PC-3 (cell line): ENCODE data around the gene SLC10A2. TPM values are rescaled to one million over a fixed set of nuclear protein-coding genes. Genes with fewer than 3 reads are reported as not detected.

ENCODE experiments used
- ATAC-seq: fragments of 200-7000 bp; cut with Tn5 transposase; 2 replicates; pipeline ENCODE4 v1.9.1; 2020; ENCODE audit warnings: mild to moderate bottlenecking, moderate library complexity
- BruUV-seq: library from RNA; stranded (reverse); fragments of 400-500 nt; replicated peaks from 2 replicates; lab custom pipeline; 2021; lab: Mats Ljungman, UMichigan
- CTCF ChIA-PET: fragments of 300-600 bp; sonication (Branson Sonifier 250); formaldehyde crosslinking; loops from one replicate; lab custom pipeline; 2022; ENCODE audit warnings: antibody characterized with exemption; lab: Charles Lee
- POLR2A ChIA-PET: fragments of 300-600 bp; sonication (Branson Sonifier 250); formaldehyde crosslinking; loops from one replicate; lab custom pipeline; 2022; ENCODE audit warnings: antibody characterized with exemption; ENCODE audit not compliant: unreplicated experiment; lab: Charles Lee
- DNase-seq: peaks from one replicate; pipeline ENCODE4 v3.0.0-alpha.2; 2015
- H2AFZ ChIP-seq: fragments of 300-600 bp; sonication (generic); 2 replicates; pipeline ENCODE4 v1.6.0; 2016; ENCODE audit warnings: antibody characterized with exemption, low read length
- H3F3A ChIP-seq: fragments of 300-600 bp; sonication (generic); one replicate; pipeline ENCODE4 v1.6.0; 2017; ENCODE audit warnings: antibody characterized with exemption, low read length, control low read depth, mild to moderate bottlenecking; ENCODE audit not compliant: unreplicated experiment
- H3K27ac ChIP-seq: fragments of 300-600 bp; sonication (generic); 2 replicates; pipeline ENCODE4 v1.5.1; 2016; ENCODE audit warnings: mild to moderate bottlenecking, low read length
- H3K27me3 ChIP-seq: fragments of 300-600 bp; sonication (generic); 2 replicates; pipeline ENCODE4 v1.6.1; 2016; ENCODE audit warnings: low read length, mixed read lengths
- H3K36me3 ChIP-seq: fragments of 300-600 bp; sonication (generic); 2 replicates; pipeline ENCODE4 v1.6.1; 2016; ENCODE audit warnings: low read depth, mixed run types, low read length, mixed read lengths
- H3K4me1 ChIP-seq: fragments of 300-600 bp; sonication (generic); 2 replicates; pipeline ENCODE4 v1.5.1; 2016; ENCODE audit warnings: low read length; ENCODE audit not compliant: insufficient read depth
- H3K4me2 ChIP-seq: fragments of 300-600 bp; sonication (generic); 2 replicates; pipeline ENCODE4 v1.6.0; 2016; ENCODE audit warnings: low read length
- H3K4me3 ChIP-seq: fragments of 300-600 bp; sonication (generic); 2 replicates; pipeline ENCODE4 v1.5.1; 2016; ENCODE audit warnings: mild to moderate bottlenecking, low read length, mixed read lengths
- H3K79me2 ChIP-seq: fragments of 300-600 bp; sonication (generic); 2 replicates; pipeline ENCODE4 v1.6.1; 2017; ENCODE audit warnings: low read length, mixed read lengths
- H3K9ac ChIP-seq: fragments of 300-600 bp; sonication (generic); 2 replicates; pipeline ENCODE4 v1.6.0; 2016; ENCODE audit warnings: mild to moderate bottlenecking, low read length
- H3K9me2 ChIP-seq: fragments of 300-600 bp; sonication (generic); replicated peaks from 2 replicates; pipeline ENCODE4 v1.6.1; 2016; ENCODE audit warnings: mixed run types, low read length, mixed read lengths
- H3K9me3 ChIP-seq: fragments of 300-600 bp; sonication (generic); 2 replicates; pipeline ENCODE4 v1.6.1; 2016; ENCODE audit warnings: low read length, mixed read lengths
- H4K20me1 ChIP-seq: fragments of 300-600 bp; sonication (generic); 2 replicates; pipeline ENCODE4 v1.6.1; 2016; ENCODE audit warnings: low read length, mixed read lengths
- EZH2 ChIP-seq: fragments of 300-600 bp; sonication (generic); IDR thresholded peaks from one replicate; pipeline ENCODE4 v1.6.1; 2017; ENCODE audit warnings: antibody characterized with exemption, mild to moderate bottlenecking, low read length; ENCODE audit not compliant: unreplicated experiment
- EZH2phosphoT487 ChIP-seq: fragments of 300-600 bp; sonication (generic); IDR thresholded peaks from 2 replicates; pipeline ENCODE4 v1.6.1; 2018; ENCODE audit warnings: mild to moderate bottlenecking, antibody characterized with exemption, low read length, borderline replicate concordance
- intact Hi-C: fragments of 100-400 bp; cut with micrococcal nuclease; formaldehyde crosslinking; loops from 2 replicates; pipeline ENCODE4 v1.9.0; 2023
- total RNA-seq: library from RNA; depleted of rRNA; stranded (reverse); fragments of >200 nt; gene quantifications from 2 replicates; pipeline ENCODE4 v1.2.3, GENCODE V29; 2014
- TF ChIP-seq, protein P1 (sequence below): fragments of 300-600 bp; sonication (generic); conservative IDR thresholded peaks from 2 replicates; pipeline ENCODE4 v1.5.1; 2017; ENCODE audit warnings: antibody characterized with exemption, low read depth, mild to moderate bottlenecking, low read length

SLC10A2 gene
- total RNA-seq, 1 experiment from 2014 or later, result not detected

DNA sequence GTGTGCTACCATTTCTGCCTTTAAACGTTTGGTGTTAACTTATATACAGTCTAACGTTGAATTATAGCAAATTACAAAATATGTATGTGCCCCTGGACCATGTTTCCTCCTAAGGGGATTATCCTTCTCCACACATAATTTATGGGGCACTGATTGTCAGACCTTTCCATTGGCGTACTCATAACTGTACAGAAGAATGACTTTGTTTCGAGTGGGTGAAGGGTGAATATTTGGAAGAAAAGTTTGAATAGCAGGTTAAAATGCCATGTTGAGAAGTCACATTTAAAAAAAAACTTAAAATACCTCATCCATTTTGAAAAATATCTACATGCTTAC lies 58.8 kb downstream of the SLC10A2 start:
- DNase-seq (no peak), ATAC-seq (no peak)
- H3K4me3 ChIP-seq, result no peak overlapping the region
- H3K4me1 ChIP-seq, result no peaks in the 10 kb centered on the region
- peaks cover 10% of the 10 kb centered on the region for H3K27me3 ChIP-seq
- ChIA-PET CTCF (no interaction called here), POLR2A (no interaction called here)
- no peak overlapping the region for H2AFZ ChIP-seq
- H3K79me2 ChIP-seq, result no peaks in the 10 kb centered on the region
- no peak overlapping the region for H3K9ac ChIP-seq
- no peaks in the 10 kb centered on the region for H3K9me2 ChIP-seq
- intact Hi-C loops, result no loop called here
- no TSS peak for BruUV-seq
- no peaks in the 10 kb centered on the region for H3F3A ChIP-seq
- TF ChIP-seq, protein P1, sequence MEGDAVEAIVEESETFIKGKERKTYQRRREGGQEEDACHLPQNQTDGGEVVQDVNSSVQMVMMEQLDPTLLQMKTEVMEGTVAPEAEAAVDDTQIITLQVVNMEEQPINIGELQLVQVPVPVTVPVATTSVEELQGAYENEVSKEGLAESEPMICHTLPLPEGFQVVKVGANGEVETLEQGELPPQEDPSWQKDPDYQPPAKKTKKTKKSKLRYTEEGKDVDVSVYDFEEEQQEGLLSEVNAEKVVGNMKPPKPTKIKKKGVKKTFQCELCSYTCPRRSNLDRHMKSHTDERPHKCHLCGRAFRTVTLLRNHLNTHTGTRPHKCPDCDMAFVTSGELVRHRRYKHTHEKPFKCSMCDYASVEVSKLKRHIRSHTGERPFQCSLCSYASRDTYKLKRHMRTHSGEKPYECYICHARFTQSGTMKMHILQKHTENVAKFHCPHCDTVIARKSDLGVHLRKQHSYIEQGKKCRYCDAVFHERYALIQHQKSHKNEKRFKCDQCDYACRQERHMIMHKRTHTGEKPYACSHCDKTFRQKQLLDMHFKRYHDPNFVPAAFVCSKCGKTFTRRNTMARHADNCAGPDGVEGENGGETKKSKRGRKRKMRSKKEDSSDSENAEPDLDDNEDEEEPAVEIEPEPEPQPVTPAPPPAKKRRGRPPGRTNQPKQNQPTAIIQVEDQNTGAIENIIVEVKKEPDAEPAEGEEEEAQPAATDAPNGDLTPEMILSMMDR, result no peak
- H3K36me3 ChIP-seq, result no peaks in the 10 kb centered on the region
- H3K27ac ChIP-seq, result no peak overlapping the region
- H3K9me3 ChIP-seq, result no peaks in the 10 kb centered on the region
- H3K4me2 ChIP-seq, result no peak overlapping the region
- no peaks in the 10 kb centered on the region for H4K20me1 ChIP-seq

DNA sequence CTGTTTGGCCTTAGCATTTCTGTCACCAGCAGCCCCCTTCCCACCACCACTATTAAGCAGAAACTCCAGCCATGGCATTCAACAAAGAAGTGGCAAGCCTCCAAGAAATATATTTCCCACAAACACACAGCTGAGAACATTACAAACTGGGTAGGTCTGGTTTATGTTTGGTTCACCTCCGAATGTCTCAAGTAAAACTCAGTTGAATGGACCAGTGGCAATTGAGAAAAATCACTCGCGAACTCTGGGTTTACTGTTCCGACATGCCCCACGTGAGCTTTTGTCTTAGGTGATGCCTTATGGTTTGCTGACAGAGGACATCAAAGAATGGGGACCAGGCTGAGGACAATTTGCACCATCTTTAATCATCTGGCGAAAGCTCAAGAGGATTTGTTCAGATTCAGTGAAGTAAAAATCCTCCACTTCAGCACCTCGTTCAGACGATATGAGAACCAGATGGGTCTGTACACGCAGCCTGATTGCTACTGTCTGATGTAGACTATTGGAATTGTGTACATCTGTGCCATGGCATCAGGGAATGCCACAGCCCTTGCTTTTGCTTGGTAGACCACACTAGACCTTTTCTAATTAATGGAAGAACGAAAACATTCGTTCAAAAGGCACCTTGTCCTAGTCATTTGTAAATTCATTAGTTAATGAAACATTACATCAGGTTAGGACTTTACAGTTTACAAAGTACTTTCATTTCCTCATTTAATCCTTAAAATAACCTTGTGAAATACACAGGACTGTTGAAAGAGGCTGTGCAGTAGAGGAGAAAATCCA lies 59.4 kb downstream of the SLC10A2 start:
- no peak for DNase-seq
- Histone ChIP-seq H2AFZ (no peak overlapping the region), H3K79me2 (no peaks in the 10 kb centered on the region), H3K4me1 (no peaks in the 10 kb centered on the region), H3K9me2 (no peaks in the 10 kb centered on the region), H4K20me1 (no peaks in the 10 kb centered on the region), H3F3A (no peaks in the 10 kb centered on the region), H3K9ac (no peak overlapping the region), H3K4me3 (no peak overlapping the region), H3K9me3 (no peaks in the 10 kb centered on the region), H3K36me3 (no peaks in the 10 kb centered on the region), H3K27me3 (peaks cover 10% of the 10 kb centered on the region), H3K27ac (no peak overlapping the region), H3K4me2 (no peak overlapping the region)
- no peak for ATAC-seq
- no TSS peak for BruUV-seq
- POLR2A ChIA-PET, result no interaction called here
- CTCF ChIA-PET, result no interaction called here
- TF ChIP-seq, protein P1, result no peak
- TF ChIP-seq EZH2phosphoT487 (no peak), EZH2 (no peak)
- intact Hi-C loops, result no loop called here

DNA sequence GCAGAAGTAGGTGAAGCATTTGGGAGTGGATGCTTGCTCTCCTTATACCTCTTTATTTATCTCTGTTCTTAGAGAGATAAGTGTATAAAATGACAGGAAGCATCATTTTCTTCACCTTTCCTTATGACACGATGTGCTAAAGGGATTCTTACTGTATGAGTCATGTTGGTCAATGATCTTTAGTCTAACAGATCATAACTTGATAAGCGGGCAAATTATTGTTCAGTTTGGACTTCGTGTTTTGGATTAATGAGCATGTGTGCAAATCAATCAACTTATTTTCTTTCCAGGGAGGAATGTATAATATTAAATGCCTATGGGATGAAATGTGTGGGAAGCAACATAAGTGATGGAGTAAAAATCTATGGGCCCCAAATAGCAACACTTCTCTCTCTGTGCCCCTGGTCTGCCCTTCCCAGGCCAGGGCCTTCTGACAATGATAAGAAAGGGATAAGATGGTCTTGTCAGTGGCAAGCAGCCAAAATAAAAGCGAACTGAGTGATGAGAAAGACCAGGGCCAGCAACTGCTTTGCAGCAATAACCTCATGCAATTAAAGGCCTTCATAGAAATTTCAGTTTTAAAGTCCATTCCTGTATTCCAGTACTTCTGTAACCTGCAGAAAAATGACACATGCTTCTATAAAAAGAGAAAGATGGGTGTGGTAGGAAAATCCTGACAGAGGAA lies 61.4 kb downstream of the SLC10A2 start:
- H2AFZ ChIP-seq, result no peak overlapping the region
- H3F3A ChIP-seq, result no peaks in the 10 kb centered on the region
- no peak overlapping the region for H3K4me3 ChIP-seq
- H3K9ac ChIP-seq, result no peak overlapping the region
- no peak overlapping the region for H3K4me2 ChIP-seq
- no peaks in the 10 kb centered on the region for H3K4me1 ChIP-seq
- BruUV-seq, result no TSS peak
- peaks cover 13% of the 10 kb centered on the region for H3K27me3 ChIP-seq
- H3K79me2 ChIP-seq, result no peaks in the 10 kb centered on the region
- no peak for ATAC-seq
- ChIA-PET CTCF (no interaction called here), POLR2A (no interaction called here)
- H3K27ac ChIP-seq, result no peak overlapping the region
- H3K9me2 ChIP-seq, result no peaks in the 10 kb centered on the region
- no peaks in the 10 kb centered on the region for H3K36me3 ChIP-seq
- TF ChIP-seq, protein P1, result no peak
- TF ChIP-seq EZH2phosphoT487, result no peak
- no peak for TF ChIP-seq EZH2
- intact Hi-C loops, result no loop called here
- no peak for DNase-seq
- no peaks in the 10 kb centered on the region for H3K9me3 ChIP-seq
- H4K20me1 ChIP-seq, result no peaks in the 10 kb centered on the region
